IPS-11a (cell line): ENCODE measurements around the gene LUC7L.
"Not testable (repeated sequence)": the region's sequence is repeated elsewhere in the genome, so short reads cannot be mapped to it uniquely, and the experiment has no call there.

Source experiments
- H3K4me3 ChIP-seq: one replicate; pipeline ENCODE4 v1.5.1; 2013; ENCODE audit warnings: low read depth, low read length, control low read depth

Gene LUC7L

DNA sequence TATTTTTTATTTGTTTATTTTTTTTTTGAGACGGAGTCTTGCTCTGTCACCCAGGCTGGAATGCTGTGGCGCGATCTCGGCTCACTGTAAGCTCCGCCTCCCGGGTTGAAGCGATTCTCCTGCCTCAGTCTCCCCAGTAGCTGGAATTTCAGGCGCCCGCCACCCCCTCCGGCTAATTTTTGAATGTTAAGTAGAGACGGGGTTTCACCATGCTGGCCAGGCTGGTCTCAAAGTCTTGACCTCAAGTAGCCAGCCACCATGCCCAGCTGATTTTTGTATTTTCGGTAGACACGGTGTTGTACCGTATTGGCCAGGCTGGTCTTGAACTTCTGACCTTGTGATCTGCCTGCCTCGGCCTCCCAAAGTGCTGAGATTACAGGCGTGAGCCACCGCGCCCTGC is 1.1 kb upstream of the LUC7L start:
- not testable (repeated sequence) for H3K4me3 ChIP-seq

DNA sequence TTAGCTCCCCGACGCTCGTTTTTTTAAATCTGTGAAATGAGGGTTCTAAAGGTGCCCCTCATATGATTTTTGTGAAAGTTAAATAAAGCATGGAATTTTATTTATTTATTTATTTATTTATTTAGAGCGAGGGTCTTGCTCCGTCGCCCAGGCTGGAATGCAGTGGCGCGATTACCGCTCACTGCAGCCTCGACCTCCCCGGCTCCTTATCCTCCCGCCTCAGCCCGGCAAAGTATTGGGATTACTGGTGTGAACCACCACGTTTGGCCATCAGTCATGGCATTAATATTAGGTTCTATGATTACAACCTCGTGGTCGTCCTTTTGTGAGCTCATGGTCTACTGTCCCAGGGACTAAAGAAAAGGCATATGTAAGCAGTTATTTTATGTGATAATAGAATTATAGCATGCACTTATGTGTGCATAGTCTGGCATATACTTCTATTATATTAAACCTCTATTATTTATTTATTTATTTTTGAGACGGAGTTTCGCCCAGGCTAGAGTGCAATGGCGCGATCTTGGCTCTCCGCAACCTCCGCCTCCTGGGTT is 557 bp upstream of the LUC7L start:
- no peak overlapping the region for H3K4me3 ChIP-seq

DNA sequence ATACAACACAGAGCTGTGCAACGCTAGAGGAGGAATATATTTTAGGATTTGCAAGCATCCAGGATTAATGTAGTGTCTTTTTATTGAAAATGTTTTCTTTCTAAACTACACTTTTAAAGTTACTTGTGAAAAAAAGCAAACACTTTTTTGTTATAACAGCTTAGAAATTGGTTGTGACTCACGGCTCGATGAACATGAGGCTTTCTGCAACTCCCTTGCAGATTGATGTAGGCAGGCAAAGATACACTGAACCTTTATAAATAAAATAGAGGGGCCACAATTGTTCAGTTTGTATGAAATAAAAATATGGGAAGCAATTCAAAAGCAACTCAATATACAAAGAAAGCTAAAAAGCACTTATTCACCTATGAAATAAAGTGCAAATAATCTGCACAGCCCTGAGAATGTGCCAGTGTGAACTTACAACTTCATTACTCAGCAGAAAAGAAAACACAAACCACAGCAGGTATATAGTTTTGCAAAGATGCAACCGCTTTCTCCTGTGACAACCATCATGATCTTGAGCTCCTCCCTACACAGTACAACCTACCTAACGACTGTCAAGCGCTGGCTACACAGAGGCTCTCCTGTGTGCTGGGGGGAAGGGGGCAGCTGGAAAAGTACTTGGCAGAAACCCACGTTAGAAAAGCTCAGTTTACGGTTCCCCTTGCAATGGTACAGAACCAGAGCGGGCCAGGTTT is 948 bp downstream of the LUC7L start:
- H3K4me3 ChIP-seq = peak overlapping the region; percentile 97

DNA sequence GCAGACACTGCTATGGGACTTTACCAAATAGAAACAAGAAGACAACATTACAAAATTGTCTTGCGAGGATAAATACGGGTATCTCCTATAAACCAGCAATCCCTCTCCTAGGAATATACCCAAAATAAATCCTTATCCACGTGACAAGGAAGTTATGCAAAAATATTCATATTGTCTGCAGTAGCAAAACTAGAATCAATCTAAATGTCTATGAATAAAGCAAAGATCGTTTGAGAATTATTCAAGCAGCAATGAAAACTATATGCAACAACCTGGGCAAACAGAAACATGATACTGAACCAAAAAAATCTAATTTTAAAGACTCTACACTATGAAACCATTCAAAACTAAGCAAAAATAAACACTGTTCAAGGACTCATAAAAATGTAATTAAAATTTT is 9.2 kb downstream of the LUC7L start:
- no peak overlapping the region for H3K4me3 ChIP-seq

DNA sequence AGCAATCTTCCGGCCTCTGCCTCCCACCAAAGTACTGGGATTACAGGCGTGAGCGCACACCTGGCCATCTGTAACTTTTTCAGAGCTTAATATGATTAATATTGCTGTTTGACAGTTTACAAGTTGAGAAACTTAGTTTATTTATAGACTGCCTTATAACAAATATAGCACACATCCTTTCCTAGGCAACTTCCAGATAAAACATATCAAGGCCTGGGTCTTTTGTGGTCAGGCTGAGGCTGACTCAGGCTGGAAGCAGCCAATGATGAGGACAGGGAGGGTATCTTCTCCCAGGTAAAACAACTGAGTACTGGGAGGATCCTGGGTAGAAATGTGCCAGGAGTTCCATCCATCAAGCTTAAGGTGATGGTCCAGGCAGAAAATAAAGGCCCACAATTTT is 16.2 kb downstream of the LUC7L start:
- no peak overlapping the region for H3K4me3 ChIP-seq

DNA sequence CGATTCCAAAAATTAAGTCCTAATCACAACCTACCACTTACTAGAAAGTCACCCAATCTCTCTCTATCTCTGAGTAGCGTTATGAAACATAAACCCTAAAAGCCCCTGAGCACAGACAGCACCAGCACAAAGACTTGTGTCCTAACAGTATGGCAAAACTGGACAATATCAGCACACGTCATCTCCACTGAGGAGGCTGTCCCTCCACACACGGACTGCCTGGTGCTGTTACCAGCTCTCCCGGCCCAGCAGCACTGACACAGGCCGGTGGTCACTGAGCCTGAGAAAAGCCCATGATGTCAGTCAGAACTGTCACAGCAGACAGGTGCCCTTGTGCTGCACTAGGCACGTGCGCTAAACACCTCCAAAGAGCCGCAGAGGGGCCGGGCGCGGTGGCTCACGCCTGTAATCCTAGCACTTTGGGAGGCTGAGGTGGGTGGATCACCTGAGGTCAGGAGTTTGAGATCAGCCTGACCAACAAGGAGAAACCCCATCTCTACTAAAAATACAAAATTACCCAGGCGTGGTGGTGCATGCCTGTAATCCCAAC is 17.5 kb downstream of the LUC7L start:
- not testable (repeated sequence) for H3K4me3 ChIP-seq

DNA sequence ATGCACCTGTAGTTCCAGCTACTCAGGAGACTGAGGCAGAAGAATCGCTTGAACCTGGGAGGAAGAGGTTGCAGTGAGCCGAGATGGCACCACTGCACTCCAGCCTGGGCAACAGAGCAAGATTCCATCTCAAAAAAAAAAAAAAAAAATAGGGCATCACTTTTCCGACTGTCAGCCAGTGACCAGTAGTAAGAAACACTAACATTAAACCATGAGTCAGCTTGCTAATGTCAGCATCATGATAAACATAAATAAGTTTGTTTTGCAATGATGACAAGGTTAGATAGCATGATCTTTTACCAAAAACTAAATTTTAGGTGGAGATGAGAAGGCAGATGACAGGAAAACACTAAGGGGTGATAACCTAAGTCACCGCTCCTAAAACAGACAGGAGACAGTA is 19.9 kb downstream of the LUC7L start:
- not testable (repeated sequence) for H3K4me3 ChIP-seq

DNA sequence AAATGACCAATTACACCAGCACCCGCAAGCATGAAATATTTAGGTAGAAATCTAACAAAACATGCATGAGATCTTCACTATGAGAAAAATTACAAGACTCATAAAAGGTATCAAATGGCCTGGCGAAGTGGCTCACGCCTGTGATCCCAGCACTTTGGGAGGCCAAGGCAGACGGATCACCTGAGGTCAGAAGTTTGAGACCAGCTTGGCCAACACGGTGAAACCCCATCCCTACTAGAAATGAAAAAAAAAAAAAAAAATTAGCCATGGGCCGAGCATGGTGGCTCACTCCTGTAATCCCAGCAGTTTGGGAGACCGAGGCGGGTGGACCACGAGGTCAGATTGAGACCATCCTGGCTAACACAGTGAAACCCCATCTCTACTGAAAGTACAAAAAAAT is 25.2 kb downstream of the LUC7L start:
- H3K4me3 ChIP-seq = not testable (repeated sequence)

DNA sequence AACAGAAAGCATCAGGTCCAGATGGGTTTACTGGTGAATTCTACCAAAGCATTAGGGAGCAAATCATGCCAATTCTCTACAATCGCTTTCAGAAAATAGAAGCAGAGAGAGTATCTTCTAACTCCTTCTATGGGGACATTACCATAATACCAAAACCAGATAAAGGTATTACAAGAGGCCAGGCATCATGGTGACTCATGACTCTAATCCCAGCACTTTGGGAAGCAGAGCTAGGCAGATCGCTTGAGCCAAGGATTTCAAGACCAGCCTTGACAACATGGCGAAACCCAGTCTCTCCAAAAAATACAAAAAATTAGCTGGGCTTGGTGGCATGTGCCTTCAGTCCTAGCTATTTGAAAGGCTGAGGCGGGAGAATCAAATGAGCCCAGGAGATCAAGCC is 26.0 kb downstream of the LUC7L start:
- H3K4me3 ChIP-seq = no peak overlapping the region

DNA sequence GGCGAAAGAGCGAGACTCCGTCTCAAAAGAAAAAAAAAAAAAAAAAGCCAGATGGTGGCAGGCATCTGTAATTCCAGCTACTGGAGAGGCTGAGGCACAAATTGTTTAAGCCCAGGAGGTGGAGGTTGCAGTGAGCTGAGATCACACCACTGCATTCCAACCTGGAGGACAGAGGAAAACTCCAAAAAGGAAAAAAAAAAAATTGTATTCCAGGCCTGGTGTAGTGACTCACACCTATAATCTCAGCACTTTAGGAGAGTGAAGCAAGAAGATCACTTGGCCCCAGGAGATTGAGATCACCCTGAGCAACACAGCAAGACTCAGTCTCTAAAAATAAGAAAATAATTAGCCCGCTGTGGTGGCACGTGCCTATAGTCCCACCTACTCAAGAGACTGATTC is 28.9 kb downstream of the LUC7L start:
- H3K4me3 ChIP-seq = no peak overlapping the region

DNA sequence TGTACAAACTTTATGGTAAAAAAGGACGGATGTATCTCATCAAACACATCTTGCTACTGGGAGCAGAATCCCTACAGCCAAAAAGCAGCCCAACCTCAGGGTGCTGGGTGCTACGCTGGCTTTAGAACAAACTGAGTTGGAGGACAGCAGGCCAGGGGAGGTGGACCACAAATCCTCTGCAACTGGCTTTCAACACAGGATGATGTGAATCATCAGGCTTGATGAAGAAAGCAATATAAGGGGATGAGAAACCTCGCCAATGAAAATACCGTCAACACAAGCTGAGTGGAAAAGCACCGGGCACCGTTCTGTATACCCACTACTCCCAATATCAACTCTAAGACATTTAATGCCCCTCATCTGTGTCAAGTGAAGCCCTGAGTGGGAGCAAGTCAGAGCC is 34.7 kb downstream of the LUC7L start:
- H3K4me3 ChIP-seq = no peak overlapping the region

DNA sequence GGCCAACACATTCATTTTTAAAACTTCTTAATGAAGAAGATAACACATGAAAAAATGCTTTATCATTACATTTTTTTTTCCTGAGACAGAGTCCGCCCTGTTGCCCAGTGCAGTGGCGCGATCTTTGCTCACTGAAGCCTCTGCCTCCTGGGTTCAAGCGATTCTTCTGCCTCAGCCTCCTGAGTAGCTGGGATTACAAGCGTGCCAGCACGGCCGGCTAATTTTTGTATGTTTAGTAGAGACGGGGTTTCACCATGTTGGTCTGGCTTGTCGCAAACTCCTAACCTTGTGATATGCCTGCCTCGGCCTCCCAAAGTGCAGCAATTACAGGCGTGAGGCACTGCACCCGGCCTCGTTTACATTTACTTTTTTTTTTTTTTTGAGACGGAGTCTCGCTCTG is 35.8 kb downstream of the LUC7L start:
- no peak overlapping the region for H3K4me3 ChIP-seq

DNA sequence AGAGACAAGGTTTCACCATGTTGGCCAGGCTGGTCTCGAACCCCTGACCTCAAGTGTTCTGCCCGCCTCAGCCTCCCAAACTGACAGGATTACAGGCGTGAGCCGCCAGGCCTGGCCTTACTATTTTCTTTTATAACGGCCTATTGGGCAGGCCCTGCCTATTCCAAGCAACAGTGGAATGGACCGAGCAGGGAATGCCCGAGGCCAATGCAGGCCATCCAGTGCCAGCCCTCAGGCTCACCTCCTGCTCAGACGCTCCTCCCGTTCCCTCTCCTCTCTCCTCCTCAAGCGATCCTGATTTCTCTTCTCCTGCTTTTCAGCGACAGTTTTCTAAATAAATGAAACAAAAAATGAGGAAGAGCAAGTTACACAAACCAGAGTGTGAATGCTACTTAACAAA is 36.6 kb downstream of the LUC7L start:
- H3K4me3 ChIP-seq = no peak overlapping the region

DNA sequence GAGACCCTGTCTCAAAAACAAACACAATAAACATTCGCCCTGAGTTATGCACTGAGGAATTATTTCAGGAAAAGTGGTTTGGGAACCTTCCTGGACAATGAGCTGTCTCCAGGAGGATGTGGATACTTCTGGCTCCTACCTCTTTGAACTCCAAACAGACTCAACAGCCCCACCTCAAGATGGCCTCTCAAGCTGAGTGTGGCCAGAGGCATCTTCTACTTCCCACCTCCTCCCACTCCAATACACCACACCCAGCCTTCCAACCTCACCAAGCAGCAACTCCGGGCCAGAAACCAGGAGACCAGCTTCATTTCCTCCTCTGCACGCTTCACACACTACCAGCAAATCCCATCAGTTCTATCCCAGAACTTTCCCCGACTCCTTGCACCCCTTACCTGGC is 37.4 kb downstream of the LUC7L start:
- H3K4me3 ChIP-seq = no peak overlapping the region

DNA sequence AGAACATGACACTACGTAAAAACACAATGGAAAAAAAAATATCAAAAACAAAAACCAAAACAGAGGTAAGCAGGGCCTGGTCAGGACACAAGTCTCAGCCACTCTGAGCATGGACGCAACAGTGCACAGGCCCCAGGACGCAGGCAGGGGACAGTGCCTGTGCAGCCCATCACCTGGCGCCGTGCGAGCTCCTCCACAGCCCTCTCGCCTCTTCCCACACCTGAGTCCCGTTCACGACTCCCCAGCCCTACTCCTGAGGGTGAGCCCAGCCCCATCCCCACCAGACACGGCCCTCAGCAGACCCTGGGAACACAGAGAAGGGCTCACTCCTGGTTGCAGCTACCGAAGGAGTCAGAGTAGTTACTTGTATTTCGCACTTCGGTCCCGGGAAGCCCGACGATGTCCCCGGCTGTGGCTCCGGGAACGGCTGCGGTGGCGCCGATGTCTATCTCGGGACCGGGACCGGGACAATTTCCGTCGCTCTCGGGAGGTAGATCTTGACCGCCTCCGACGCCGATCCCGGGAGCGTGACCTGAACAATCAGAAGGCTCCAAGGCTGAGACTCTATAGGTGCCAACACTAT is 39.6 kb downstream of the LUC7L start:
- H3K4me3 ChIP-seq = no peak overlapping the region

DNA sequence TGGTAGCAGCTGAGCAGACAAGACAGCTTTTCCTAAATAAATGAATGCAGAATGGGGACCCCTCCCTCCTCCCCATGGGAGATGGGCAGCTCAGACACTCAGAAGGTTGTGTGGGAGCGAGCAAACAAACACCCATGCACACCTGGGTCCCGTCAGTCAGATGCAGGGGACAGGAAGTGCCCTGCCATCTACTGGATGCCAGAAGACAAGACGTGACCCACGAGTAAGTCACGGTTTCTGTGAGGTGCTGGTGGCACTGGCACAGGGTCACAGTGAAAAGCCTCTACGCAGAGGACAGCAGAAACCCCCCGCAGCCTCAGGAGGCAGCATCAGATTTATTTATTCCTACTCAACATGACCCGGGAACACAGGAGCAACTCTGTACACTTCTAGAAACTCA is 40.6 kb downstream of the LUC7L start:
- H3K4me3 ChIP-seq = no peak overlapping the region

DNA sequence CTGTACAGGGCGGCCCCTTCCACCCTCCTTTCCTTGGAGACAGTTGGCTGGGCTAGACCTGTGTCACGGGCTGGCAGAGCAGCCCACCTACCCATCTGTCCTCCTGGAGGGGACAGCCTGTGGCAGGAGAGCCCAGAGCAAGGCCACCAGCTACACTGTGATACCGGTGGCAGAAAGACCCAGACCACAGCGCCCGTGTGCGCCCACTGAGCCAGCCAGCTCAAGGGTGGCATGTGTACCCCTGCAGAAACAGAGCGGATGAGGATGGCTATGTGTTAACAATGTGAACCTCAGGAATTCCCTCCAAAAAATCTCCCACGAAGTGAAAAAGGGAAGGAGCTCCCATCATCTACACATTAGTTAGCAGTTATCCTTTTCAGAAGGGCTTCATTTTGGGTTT is 41.9 kb downstream of the LUC7L start:
- no peak overlapping the region for H3K4me3 ChIP-seq

DNA sequence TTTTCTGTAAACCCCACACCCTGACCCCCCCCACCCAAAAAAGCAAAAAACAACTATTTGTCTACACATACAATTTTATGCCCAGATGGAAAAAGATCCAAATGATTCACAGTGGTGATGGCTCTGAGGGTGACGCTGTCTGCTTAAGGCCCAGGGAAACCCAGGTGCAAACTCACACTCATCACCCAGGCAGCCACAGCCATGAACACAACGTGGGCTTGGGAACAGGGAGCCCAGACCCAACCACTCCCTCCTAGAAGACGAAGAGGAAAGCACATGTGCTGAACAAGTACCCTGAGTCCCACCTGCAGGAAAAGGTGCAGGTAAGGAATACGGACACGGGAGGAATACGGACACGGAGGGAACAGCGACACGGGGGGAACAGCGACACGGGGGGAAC is 43.6 kb downstream of the LUC7L start:
- no peak overlapping the region for H3K4me3 ChIP-seq

DNA sequence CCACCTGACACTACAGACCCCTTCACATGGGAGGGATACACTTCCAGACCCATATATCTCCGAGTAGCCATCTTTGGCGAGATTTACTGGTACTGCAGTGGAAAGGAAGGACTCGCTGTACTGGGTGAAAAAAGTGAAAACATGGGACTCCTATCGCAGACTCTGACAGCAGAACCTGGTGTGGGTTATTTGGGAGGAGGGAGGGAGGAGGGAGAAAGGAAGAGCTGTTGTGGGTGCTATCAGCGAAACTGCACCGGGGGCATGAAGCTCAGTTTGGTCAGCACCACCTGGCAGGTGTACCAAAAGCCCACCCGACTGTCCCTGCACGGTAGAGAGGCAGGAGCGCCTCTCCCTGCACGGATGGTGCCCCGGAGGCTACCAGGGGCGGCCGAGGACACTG is 44.0 kb downstream of the LUC7L start:
- no peak overlapping the region for H3K4me3 ChIP-seq

DNA sequence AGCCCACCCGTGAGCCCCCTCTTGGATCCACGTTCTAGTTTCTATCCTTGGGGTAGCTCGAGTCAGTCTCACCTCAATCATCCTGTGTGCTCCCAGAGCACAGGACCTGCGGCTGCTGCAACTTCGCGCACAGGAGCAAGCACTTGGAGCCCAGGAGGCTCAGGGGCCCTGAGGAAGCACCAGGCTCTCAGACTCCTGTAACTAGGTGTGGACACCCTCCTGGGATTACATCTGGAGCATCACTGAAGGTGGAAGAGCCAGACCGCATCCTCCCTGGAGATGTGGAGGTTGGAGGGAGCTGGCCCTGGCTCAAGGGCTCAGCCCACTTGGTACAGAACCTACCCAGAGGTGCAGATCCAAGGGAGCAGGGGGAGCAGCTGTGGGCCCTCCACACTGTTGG is 46.2 kb downstream of the LUC7L start:
- no peak overlapping the region for H3K4me3 ChIP-seq

DNA sequence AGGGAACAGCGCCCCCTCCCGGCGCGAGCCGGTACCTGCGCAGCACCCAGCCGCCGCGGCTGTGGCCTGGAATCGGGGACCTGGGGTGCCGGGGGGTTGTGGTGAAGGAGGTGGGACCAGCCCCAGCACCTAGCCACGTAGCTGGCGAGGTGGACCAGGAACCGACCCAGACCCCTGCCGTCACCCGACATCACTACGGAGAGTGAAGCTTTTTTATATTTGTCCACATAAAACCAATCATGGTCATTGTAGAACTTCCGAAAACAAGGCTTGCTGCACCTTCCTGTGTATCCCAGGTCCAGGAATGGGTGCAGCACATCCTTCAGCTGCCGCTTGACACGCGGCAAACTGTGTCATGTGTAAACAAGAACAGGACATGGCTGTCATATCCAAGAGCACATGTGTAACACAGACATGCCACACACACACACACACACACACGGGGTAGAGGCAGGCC is 47.7 kb downstream of the LUC7L start:
- H3K4me3 ChIP-seq = no peak overlapping the region
